Embryonic facial prominence (tissue), 1 donor: Measurements from ENCODE around the gene TCEAL1.
"Not testable (repeated sequence)": the region's sequence is repeated elsewhere in the genome, so short reads cannot be mapped to it uniquely, and the experiment has no call there.

Source experiments
- DNase-seq: peaks from one replicate; pipeline ENCODE4 v3.0.0-alpha.2; 2016; ENCODE audit errors: extremely low spot score

Gene TCEAL1, protein sequence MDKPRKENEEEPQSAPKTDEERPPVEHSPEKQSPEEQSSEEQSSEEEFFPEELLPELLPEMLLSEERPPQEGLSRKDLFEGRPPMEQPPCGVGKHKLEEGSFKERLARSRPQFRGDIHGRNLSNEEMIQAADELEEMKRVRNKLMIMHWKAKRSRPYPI

GRCh38 chrX:103628386-103629317 lies at the start of gene TCEAL1:
Gene TCEAL1 (plus strand): TSS chrX:103628975. CDS start chrX:103629917, 942 bp downstream.
- DNase-seq = peak; percentile 13

DNA sequence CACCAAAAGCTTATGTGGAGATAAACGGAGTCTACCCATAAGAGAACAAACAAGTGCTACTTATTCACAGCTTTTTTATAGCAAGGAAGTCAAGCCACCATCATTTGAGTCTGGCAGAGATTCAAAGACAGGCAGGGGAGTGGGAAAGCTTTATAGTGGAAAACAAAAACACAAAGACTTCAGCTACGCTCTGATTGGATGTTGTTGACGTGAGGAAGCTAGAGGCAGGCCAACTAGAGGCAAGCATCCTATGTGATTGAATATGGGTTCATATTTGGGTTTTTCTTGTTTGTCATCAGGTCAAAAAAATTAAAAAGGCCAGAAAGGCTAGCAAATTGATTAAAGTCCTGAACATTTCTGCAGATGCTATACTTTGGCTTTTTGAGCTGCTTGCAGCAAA lies 44.2 kb upstream of the TCEAL1 start:
- DNase-seq = no peak

- no peak for DNase-seq
Observed at GRCh38 chrX:103585411-103586313, 43.1 kb upstream of the TCEAL1 start, which contains the start of gene TCEAL4. Gene TCEAL4 (plus strand): TSS chrX:103585515. CDS start chrX:103586676, 1,161 bp downstream.

- no peak for DNase-seq
Observed at GRCh38 chrX:103586314-103586646, 42.5 kb upstream of the TCEAL1 start.

DNA sequence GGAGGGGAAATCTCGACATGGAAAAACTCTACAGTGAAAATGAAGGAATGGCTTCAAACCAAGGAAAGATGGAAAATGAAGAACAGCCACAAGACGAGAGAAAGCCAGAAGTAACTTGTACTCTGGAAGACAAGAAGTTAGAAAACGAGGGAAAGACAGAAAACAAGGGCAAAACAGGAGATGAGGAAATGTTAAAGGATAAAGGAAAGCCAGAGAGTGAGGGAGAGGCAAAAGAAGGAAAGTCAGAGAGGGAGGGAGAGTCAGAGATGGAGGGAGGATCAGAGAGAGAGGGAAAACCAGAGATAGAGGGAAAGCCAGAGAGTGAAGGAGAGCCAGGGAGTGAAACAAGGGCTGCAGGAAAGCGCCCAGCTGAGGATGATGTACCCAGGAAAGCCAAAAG lies 42.1 kb upstream of the TCEAL1 start:
- DNase-seq = no peak

DNA sequence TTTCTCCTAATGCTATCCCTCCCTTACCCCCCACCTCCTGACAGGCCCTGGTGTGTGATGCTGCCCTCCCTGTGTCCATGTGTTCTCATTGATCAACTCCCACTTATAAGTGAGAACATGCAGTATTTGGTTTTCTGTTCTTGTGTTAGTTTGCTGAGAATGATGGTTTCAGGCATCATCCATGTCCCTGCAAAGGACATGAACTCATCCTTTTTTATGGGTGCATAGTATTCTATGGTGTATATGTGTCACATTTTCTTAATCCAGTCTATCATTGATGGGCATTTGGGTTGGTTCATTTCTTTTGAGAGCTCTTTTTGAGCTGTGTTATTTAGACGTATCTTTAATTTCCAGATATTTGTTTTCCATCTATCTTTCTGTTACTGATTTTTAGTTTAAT lies 36.5 kb upstream of the TCEAL1 start:
- DNase-seq = not testable (repeated sequence)

DNA sequence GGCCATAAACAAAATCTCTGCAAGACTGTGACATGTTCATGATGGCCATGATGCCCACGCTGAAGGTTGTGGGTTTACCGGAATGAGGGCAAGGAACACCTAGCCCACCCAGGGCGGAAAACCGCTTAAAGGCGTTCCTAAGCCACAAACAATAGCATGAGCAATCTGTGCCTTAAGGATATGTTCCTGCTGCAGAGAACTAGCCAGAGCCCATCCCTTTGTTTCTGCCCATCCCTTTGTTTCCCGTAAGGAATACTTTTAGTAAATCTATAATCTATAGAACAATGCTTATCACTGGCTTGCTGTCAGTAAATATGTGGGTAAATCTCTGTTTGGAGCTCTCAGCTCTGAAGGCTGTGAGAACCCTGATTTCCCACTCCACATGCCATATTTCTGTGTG lies 33.6 kb upstream of the TCEAL1 start:
- DNase-seq = not testable (repeated sequence)

DNA sequence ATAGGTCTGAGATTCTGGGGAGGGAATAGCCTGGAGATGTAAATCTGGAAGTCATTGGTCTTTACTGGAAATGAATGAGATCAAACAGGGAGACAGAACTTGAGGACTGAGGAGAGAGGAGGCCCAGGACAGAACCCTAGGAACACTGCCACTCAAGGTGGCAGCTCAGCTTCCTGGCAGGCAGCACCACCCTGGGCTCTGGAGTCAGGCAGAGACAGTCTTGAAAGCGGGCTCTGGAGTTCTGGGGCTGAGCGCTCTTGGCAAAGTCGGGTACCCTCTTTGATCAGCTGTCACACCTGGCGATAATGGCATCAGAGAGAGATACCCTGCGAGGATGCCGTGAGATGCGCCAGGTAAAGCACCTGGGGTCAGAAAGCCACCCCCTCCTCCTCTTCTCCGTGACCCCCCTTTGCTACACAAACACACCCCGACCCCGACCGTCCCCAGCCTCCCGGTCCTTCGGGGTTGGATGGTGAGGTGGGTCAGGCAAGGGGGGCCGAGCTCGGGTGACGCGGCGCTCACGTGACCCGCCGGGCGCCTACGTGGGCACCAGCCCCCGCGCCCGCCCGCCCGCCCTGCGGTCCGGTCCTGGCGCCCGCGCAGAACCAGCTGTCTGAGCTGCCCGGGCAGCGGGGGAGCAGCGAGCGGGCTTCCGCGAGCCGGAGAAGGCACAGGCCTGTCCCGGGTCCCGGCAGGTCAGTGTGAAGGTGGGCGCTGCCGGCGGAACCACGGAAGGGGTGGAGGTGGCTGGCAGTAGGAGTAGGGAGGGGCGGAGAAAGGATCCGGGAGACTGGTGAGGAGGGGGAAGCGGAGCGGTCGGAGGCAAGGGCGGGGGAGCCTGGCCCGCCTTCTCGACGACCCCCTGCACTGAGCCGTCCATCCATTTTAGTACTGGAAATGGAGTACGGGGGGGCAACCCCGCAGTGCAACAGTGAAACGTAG lies 21.1 kb upstream of the TCEAL1 start, which contains the start of gene TCEAL3:
Gene TCEAL3 (plus strand): TSS at position 600 of the 942 bp plus-strand sequence. CDS start 1,102 bp downstream, outside the sequence.
- DNase-seq = peak; percentile 6

GRCh38 chrX:103608306-103608963 lies 20.3 kb upstream of the TCEAL1 start:
- DNase-seq = no peak

DNA sequence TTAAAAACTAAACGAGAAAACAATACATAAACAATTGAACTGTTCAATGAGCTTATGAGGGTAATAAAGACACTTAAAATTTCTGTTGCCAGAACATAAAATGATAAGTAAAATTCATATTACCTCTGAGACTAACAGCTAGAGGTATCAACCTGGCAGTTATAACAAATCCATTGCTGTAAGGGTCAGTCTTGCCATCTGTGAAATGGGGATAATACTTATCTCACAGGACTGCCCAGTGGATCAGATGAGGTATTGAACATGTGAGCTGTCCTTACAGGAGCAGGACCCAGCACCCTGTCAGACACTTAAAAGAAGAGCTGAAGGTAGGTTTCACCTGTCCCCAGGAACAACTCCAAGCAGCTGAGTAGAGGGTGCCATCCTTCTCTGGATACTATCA lies 18.5 kb upstream of the TCEAL1 start:
- no peak for DNase-seq

DNA sequence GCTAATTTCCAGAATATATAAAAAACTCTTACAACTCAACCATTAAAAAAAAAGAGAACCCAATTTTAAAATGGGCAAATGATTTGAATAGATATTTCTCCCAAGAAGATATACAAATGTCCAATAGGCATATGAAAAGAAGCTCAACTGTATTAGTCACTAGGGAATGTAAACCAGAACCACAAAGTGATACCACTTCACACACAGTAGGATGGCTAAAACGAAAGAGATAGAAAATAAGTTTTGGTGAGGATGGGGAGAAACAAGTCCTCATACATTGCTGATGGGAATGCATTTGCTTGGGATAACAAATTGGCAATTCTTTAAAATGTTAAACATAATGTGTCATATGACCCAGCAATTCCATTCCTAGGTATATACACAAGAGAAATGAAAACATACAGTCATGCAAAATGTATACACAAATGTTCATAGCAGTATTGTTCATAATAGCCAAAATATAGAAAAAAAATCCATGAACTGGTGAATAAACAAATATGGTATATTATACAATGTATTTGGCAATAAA lies 15.3 kb upstream of the TCEAL1 start:
- no peak for DNase-seq

DNA sequence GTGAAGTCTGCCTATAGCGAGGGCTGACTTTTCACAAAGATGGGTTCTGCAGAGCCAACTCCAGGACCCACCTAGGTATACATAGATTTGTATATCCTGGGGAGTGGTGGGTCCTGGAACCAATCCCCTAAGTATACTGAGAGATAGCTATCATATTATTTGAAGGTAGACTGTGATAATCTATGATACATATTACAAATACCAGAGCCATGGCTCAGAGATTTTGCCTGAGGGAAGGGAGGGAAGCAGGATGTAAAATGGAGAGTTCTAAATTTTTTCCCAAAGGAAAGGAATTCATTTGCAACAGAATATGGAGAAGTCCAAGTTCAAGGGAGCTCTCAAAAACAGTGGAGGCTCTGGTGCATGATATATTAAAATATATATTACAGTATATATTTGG lies 13.8 kb upstream of the TCEAL1 start:
- DNase-seq = no peak

DNA sequence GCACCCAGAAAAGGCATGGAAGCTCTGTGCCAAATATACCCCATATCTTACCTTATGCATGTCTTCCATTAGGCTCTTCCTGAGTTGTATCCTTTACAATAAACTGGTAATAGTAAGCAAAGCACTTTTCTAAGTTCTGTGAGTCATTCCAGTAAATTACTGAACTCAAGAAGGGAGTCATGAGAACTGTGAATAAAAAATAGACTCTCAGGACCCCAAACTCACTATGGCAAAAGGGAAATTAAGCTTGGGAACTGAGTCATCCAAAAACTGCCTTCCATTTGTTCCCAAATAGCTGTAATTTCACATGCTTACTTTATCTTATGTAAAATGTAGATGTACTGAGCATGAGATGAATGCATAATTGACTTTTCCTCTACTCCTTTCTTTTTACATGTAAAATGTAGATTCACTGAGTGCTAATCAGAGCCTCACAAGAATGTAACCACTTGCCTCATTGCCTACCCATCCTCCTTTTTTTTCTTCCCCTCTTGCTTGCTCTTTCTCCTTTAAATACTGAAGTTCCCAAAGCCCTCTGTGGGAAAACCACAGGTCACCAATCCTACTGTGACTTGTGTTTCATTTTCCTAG lies 12.9 kb upstream of the TCEAL1 start:
- no peak for DNase-seq

DNA sequence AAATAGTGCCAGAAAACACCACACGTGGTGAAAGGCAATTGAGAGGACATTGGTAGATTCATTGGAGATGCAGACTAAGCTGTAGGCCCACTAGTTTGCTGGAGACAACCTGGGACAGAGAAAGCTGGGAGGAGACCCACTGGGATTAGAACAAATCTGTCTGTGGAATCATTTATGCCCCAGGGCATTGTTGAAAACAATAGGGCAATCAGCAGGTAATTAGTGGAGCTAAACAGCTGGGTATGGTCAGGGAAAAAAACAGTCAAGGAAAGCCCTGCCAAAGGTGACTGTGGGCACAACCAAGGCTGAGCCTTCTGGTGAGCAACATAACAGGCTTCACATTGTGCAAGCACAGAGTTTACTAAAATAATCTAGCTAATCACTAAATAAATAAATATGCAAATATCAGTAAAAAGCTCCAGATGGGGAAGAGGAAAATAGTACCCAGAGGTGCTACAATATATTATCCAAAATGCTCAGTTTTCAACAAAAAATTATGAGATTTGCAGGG lies 12.0 kb upstream of the TCEAL1 start:
- no peak for DNase-seq

DNA sequence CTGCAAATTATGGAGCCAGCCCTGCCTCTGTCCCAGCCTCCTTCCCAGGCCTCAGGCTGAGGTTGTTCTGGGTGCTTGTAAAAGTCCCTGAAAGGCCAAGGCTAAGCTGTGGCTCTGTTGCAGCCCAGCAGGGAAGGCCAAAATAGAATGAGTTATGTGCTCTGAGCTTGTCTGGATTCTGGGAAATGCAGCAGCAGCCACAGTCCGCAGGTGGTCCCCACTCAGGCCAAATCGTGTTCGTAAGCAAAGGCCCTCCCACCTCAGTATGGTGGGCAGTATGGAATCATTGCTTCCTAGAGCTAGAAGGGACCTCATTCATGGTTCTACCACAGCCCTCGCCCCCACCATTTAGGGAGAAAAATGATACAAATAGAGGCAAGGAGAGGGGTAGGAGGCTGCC lies 4.7 kb upstream of the TCEAL1 start:
- no peak for DNase-seq

- no peak for DNase-seq
Observed at GRCh38 chrX:103626855-103627254, 1.9 kb upstream of the TCEAL1 start.

DNA sequence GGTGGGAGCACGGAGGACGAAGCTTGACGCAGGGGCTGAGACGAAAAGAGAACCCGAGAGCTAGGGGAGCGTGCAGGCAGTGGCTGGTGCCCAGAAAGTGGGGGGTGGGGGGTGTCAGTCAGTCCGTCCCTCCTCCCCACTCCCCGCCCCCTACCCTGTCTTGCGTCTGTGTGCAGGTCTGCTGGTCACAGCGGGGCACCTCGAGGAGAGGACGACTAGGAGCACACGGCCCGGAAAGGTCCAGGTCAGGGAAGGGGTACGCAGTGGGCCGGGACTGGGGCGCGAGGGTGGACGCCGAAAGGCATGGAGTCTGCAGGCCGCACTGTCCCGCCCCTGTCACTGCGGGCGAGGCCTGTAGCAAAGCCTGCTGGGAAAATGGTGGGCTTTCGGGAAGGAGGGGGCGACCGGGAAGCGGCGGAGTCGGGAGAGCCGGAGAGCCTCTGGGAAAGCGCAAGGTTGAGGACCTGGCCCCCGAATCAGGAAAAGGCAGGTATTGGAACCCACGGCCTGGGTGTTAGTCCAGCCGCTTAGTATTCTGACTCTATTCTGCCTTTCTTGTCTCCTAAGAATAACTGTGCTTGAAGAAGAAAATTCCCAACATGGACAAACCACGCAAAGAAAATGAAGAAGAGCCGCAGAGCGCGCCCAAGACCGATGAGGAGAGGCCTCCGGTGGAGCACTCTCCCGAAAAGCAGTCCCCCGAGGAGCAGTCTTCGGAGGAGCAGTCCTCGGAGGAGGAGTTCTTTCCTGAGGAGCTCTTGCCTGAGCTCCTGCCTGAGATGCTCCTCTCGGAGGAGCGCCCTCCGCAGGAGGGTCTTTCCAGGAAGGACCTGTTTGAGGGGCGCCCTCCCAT lies 769 bp downstream of the TCEAL1 start:
- peak; percentile 38 for DNase-seq

GRCh38 chrX:103630171-103630511 lies 1.4 kb downstream of the TCEAL1 start:
- no peak for DNase-seq

- DNase-seq = no peak
Observed at GRCh38 chrX:103631145-103631544, 2.4 kb downstream of the TCEAL1 start.
